CD4-positive, alpha-beta T cell treated with Interleukin-15 for 1 hour (primary cell): ENCODE results near the gene AKT2.
"Not testable (repeated sequence)": the region's sequence is repeated elsewhere in the genome, so short reads cannot be mapped to it uniquely, and the experiment has no call there.

ENCODE experiments used
- DNase-seq: peaks from one replicate; pipeline ENCODE4 v3.0.0-alpha.2; 2020

Gene AKT2

GRCh38 chr19:40232949-40233810, 52.0 kb downstream of the AKT2 start:
- DNase-seq = no peak

DNA sequence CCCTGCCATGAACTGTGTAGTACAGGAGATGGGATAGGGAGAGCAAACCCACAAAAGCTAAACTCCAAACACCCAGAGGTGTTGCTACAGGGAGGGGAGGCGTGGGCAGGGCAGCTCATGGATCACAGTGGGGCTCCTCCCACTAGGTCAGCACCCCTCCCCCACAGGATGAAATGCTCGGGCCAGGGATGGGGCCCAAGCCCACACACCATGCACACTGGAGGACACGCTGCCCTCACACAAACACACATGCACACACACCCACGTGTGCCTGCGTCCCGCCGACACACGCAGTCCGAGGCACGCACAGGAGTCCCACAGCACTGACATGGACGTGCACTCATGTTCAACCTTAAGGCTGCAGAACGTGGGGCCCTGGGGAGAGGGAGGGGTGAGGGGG, 52.7 kb downstream of the AKT2 start:
- no peak for DNase-seq

- no peak for DNase-seq
These were observed 53.4 kb downstream of the AKT2 start for GRCh38 chr19:40231544-40232424.

DNA sequence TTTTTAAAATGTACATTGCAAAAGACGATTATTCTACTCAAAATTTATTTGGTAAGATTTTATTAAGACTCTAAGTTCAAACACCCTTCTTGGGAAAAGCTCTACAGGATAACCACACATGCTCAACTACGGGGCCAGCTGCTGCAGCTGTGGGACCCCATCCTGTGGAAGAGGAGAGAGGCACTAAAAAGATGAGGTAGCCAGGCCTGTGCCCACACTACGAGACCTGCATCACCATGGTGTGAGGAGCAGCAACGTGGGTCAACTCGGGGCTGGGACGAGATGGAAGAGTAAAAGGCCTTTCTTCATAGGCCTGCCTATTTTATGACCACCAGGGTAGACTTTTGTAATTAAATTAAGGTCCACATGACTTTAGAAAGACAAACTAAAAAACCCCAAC, 54.1 kb downstream of the AKT2 start:
- no peak for DNase-seq

- no peak for DNase-seq
These were observed 55.2 kb downstream of the AKT2 start for GRCh38 chr19:40229926-40230417.

- DNase-seq = no peak
These were observed 55.7 kb downstream of the AKT2 start for GRCh38 chr19:40229484-40229883.

DNA sequence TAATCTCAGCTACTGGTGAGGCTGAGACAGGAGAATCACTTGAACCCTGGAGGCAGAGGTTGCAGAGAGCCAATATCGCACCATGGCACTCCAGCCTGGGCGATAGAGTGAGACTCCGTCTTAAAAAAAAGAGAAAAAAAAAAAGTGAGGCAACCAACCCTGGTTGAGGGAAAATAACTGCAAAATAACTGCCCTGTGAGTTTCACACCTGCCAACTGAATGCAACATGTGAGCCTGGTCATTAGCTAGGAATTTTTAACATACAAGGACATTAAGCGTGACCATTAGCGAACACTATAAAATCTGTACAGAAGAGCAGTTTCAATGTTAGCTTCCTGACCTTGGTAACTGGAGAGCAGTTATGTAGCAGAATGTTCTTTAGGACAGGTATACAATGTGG, 56.3 kb downstream of the AKT2 start:
- DNase-seq = no peak

DNA sequence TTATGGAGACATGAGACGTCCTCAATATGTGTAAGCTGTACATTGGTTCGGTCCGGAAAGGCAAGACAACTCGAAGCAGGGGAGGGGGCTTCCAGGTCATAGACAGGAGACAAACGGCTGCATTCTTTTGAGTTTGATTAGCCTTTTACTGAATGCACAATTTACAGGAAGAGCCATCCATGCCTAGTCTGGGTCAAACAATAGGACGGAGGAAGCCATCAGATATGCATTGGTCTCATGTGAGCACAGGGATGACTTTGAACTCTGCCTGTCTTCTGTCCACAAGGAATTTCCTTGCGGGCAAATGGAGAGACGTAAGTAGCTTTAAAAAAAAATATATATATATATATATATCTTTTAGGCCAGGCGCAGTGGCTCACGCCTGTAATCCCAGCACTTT, 56.8 kb downstream of the AKT2 start:
- DNase-seq = no peak

DNA sequence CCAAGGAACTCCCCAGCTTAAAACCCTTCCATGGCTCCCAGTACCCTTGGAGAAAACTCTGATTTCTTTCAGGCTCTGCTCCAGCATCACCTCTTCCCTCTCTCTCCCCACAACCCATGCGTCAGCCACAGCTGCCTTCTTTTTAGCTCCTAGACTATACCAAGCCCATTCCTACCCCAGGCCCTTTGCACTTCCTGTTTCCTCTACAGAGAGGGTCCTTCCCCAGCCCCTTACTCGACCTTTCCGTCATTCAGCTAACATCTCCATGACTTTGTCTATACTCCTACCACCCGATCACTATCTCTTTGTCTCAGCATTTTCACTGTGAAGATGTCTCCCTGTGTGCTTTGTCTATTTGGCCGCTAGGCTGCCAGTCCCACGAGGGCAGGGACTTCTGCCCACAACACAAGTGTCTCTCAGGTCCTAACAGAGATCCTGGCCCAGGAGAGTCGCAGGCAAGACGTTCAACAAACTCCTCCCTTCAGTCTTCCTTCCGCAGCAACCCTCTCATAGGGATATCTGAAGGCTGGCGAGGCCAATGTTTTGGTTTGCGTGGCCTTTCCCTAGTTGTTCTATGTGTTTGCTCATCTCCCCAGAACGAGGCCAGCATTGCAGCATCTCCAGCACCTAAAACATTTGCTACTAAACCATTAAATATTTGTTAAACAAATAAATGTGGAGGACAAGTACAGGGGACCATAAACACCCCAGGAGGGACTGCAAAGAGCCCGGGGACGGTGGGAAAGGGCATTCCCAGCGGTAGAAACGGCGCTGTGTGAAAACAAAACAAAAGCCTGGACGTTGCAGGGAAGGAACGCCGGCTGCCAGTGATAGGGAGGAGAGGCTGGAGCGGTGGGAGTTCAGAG, 59.5 kb downstream of the AKT2 start:
- DNase-seq = no peak

DNA sequence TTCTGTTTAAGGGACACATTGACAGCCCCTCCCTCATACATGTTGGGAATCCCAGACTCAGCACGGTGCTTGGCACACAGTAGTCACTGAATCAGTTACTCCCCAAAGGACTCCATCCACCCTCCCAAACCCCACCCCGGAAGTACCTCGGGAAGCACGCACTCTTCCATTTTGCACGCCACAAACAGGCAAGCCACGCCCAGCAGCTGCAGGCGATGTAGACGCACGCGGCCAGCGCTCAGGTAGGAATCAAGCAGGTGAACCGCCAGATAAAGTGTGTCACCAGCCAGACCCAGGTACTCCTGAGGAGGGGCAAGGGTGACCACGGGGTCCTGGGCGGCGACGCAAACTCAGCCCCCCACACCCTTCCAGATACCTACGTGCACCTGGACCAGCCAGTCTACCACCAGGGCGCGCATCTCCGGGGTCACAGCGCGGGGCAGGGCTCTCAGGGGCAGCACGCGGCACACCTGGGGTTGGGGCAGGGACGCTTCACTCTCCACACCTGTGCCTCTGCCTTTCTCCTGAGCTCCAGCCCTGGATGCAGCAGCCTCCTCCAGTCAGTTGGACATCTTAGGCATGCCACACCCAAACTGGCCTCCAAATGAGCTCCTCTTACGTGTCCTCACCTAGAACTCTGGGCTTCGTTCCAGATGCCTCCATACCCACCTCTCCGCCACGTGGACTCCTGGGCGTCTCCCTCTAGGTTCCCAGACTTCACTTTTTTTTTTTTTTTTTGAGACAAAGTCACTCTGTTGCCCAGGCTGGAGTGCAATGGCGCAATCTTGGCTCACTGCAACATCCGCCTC, 60.6 kb downstream of the AKT2 start:
- DNase-seq = no peak

GRCh38 chr19:40223135-40223822, 61.9 kb downstream of the AKT2 start:
- DNase-seq = peak; percentile 27

GRCh38 chr19:40221858-40222619, 63.1 kb downstream of the AKT2 start:
- peak; percentile 86 for DNase-seq

DNA sequence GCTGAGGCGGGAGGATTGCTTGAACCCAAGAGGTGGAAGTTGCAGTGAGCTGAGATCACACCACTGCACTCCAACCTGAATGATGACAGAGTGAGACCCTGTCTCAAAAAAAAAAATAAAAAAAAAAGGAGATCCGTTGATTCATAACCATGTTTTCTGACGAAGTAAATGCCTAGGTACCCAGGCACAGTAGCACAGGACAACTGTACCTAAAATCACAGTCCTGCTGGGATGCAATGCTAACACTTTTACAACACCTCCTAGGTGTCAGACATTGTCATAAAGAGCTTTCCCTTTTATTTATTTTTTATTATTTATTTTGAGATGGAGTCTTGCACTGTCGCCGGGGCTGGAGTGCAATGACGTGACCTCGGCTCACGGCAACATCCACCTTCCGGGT, 64.5 kb downstream of the AKT2 start:
- DNase-seq = no peak

DNA sequence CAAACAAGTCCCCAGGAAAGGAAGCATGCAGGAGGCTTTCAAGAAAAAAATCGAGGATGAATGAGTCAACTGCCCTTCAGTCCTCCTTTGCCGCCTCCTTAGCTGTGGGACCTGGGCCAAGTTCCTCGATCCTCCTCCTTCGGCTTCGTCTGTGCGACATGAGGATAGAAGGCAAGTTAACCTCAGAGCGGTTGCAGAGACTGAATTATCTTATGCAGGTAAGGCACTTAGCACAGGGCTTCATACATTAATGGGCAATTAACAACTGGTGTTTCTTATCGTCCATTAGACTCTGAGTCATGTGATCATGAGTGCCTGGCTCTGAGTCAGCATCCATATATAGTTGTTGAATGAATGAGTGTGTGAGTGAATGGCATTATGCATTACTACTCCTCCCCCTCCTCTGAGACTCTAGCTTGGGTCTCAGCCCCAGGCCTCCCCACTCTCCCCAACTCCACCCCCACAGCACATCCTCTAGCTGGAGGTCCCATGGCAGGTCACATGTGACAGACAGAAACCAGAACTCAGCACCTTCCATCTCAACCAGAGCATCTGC, 65.3 kb downstream of the AKT2 start:
- DNase-seq = no peak

DNA sequence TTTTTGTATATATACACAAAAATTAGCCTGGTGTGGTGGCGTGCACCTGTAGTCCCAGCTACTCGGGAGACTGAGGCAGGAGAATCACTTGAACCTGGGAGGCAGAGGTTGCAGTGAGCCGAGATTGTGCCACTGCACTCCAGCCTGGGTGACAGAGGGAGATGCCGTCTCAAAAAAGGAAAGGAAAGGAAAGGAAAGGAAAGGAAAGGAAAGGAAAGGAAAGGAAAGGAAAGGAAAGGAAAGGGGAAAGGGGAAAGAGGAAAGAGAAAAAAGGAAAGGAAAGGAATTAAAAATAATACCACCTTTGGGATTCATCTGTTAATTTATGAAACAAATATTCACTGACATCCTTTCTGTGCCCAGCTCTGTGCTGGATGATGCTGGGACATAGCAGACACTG, 66.1 kb downstream of the AKT2 start:
- DNase-seq = not testable (repeated sequence)

DNA sequence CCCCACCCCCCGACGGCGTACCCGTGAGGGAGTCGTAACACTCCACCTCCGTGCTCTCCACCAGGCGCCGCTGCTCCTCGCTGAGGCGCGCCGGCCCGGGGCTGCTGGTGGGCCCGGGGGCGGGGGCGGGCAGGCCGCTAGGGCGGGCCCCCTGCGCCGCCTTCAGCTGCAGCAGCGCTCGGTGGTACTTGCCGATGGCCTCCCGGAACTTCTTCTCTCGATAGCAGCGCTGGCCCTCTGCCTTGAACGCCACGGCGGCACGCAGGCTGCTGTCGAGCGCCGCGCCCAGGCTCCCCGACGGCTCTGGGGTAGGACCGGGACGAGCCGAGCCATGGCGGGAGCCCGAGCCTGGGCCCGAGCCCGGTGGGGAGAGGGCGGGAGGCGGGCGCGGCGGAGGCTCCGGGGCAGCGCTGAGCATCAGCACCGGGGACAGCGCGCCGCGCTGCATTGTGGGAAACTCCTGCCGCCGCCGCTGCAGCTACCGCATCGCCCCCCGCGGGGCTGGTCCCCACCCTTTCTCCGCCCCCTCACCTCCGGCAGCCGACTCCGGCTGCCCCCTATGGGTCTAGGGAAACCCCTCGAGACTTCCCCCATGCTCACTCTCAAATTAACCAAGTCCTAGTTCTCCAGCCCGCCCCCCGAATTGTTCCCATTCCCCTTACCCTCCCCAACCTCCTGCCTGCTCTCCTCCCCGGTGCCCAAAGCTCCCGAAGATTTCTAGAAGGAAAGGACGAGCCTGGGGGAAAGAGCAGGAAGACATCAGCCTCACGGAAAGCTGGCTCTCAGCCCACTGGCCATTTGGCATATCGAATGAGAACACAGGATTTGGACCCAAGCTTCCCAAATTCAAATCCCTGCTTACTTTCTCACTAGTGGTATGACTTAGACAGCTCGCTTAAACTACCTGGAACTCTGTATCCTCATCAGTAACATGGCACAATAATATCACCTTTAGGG, 66.9 kb downstream of the AKT2 start, which contains the start of gene TTC9B:
Gene TTC9B (minus strand): TSS at position 451 of the 957 bp plus-strand sequence. CDS start 3 bp downstream, at position 448.
- peak; percentile 25 for DNase-seq

DNA sequence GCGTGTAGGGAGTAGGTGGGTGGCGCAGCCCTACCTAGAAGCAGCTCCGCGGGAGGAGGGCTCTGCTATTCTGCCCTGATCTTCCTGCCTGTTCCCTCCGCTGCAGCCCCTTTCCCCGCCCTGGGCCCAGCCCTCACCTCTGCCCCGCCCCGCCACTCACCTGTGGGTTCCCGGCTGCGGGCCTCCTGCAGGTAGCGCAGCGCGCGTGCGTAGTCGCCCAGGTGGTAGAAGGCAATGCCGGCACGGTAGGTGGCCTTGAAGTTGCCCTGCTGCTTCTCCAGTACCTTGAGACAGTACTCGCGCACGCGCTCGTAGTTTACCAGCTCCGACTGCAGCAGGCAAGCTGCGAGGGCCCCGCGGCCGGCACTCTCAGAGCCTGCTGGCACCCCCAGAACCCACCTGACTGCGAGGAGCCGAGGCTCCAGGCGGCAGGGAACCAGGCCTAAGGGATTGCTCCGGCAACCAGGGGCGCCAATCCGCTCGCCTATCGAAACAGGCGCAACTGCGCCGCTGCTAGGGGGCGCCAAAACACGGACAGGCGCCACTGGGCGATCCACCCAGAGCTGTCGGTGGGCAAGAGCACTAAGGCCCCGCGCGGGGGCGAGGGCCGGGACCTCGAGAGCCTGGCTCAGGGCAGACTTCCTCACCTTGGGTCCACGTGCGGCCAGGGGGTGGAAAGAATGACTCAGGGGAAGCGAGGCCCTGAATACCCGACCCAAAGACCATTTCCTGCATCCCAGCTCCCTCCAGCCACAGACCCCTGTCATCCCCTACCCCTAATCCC, 67.9 kb downstream of the AKT2 start:
- DNase-seq = no peak

GRCh38 chr19:40216777-40217026, 68.4 kb downstream of the AKT2 start:
- DNase-seq = no peak
